Fibroblast of lung (primary cell): Measurements from ENCODE around the gene DPAGT1. TPM values are rescaled to one million over a fixed set of nuclear protein-coding genes. Genes with fewer than 3 reads are reported as not detected.
"Not testable (repeated sequence)": the region's sequence is repeated elsewhere in the genome, so short reads cannot be mapped to it uniquely, and the experiment has no call there.

Experiments used
- DNase-seq, 2 donors: peaks; one replicate each; pipeline versions ENCODE4 v3.0.0 to v3.0.0-alpha.2; 2010; ENCODE audit warnings: low read depth in 2 of 2
- H2AFZ ChIP-seq: 2 replicates; pipeline ENCODE4 v1.5.1; 2012; ENCODE audit warnings: low read length, control low read depth, inconsistent platforms
- H3K27ac ChIP-seq: 2 replicates; pipeline ENCODE4 v1.5.1; 2011; ENCODE audit warnings: low read length, control low read depth; ENCODE audit not compliant: insufficient read depth
- H3K27me3 ChIP-seq: 2 replicates; pipeline ENCODE4 v1.5.1; 2011; ENCODE audit warnings: mild to moderate bottlenecking, low read length; ENCODE audit not compliant: control insufficient read depth, insufficient read depth
- H3K36me3 ChIP-seq: 2 replicates; pipeline ENCODE4 v1.5.1; 2011; ENCODE audit warnings: low read length; ENCODE audit not compliant: control insufficient read depth, insufficient read depth
- H3K4me1 ChIP-seq: 2 replicates; pipeline ENCODE4 v1.5.1; 2011; ENCODE audit warnings: low read length; ENCODE audit not compliant: control insufficient read depth, insufficient read depth; ENCODE audit errors: extremely low read depth
- H3K4me2 ChIP-seq: 2 replicates; pipeline ENCODE4 v1.5.1; 2011; ENCODE audit warnings: low read length, control low read depth; ENCODE audit not compliant: insufficient read depth; ENCODE audit errors: extremely low read depth
- H3K4me3 ChIP-seq, 4 experiments: fragments of 200-600 bp in 1 of 4; sonication (generic) in 1 of 4; replicated peaks in 1 of 4; 2 replicates each; pipeline ENCODE4 v1.5.1; 2011 to 2016; ENCODE audit warnings: low read length in 4 of 4, low read depth in 3 of 4, mild to moderate bottlenecking in 3 of 4, control low read depth in 2 of 4, inconsistent platforms in 1 of 4, mixed read lengths in 1 of 4; ENCODE audit not compliant: insufficient read depth in 1 of 4; ENCODE audit errors: control extremely low read depth in 1 of 4
- H3K79me2 ChIP-seq: 2 replicates; pipeline ENCODE4 v1.5.1; 2012; ENCODE audit warnings: mild to moderate bottlenecking, low read length, inconsistent platforms; ENCODE audit not compliant: control insufficient read depth, insufficient read depth
- H3K9ac ChIP-seq: 2 replicates; pipeline ENCODE4 v1.5.1; 2011; ENCODE audit warnings: mild to moderate bottlenecking, low read length, control low read depth; ENCODE audit not compliant: insufficient read depth
- H3K9me3 ChIP-seq: 2 replicates; pipeline ENCODE4 v1.5.1; 2012; ENCODE audit warnings: low read depth, low read length; ENCODE audit not compliant: control insufficient read depth, insufficient read depth
- H4K20me1 ChIP-seq: 2 replicates; pipeline ENCODE4 v1.5.1; 2011; ENCODE audit warnings: low read length; ENCODE audit not compliant: control insufficient read depth, insufficient read depth; ENCODE audit errors: extremely low read depth
- EZH2 ChIP-seq: IDR thresholded peaks from 2 replicates; pipeline ENCODE4 v1.5.1; 2012; ENCODE audit warnings: low read length, control low read depth, mild to moderate bottlenecking; ENCODE audit errors: missing control alignments
- polyA plus RNA-seq, 2 donors: library from polyadenylated mRNA; depleted of rRNA in 1 of 2; stranded (reverse) in 1 of 2; unstranded in 1 of 2; fragments of >200 nt; gene quantifications; 2 replicates each; pipeline ENCODE4 v1.2.1, GENCODE V29; 2011 to 2012; ENCODE audit warnings: missing spikeins in 1 of 2
- total RNA-seq: library from RNA; depleted of rRNA; stranded (reverse); fragments of >200 nt; gene quantifications from 2 replicates; pipeline ENCODE4 v1.2.1, GENCODE V29; 2014
- TF ChIP-seq, protein P1 (sequence below), 2 donors: IDR thresholded peaks in 1 of 2; conservative IDR thresholded peaks in 1 of 2; 1 replicate in 1 of 2; 2 replicates in 1 of 2; pipeline ENCODE4 v1.5.1; 2011 to 2012; ENCODE audit warnings: low read length in 2 of 2, control low read depth in 1 of 2, inconsistent platforms in 1 of 2, low read depth in 1 of 2, mild to moderate bottlenecking in 1 of 2

The DPAGT1 gene
- total and polyA plus RNA-seq, 2 donors (not counting 1 experiment from before 2014, with no cell fraction given) = 14.5 to 44.9 TPM

DNA sequence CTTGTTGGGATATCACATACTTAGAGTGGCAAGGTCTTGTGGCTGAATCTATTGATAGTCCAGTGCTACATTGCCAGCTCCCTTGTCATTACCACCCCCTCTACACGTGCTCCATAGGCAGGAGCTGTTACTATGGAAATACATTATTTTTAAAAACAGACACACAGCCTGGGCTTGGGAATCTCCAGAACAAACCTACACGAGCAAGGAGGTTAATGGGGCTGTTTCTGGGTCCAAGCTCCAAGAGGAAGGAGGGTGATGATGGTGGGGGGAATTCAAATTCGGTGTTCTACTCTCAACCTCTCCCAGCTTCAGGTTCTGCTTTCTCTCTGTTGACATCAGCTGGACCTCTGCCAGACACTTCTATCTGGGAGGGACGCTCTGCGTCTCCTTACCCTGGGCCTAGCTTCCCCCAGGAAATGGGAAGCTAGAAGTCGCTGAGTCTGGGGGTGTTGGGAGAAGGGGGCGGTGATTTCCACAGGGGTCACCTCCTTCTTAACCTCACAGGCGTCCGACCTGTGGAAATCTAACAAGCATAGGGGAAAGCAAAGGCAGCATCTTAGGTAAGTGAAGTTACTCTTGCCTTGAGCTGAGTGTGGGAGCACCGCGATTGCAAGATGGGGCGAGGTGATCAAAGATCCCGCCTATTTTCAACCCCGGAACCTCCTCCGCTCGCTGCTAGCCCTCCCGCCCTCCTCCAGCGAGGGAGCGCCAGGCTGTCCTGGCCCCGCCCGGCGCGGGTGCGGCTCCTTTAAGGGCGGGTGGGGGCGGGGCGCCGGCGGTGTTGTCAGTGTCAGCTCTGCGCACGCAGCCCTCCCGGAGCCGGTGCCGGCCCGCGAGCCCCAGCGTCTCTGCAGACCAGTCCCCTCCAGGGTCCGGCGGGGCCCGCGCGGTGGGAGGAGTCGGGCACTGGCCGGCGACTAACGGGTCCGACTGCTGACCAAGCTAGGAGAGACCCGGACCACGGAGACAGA is 5.2 kb upstream of the DPAGT1 start, which contains the start of gene C2CD2L:
TSS of gene C2CD2L (plus strand) at position 781 of the 974 bp plus-strand sequence. CDS start 398 bp downstream, outside the sequence.
- DNase-seq = peak; percentile 88
- Histone ChIP-seq H3K79me2 (peaks cover 9% of the 10 kb centered on the region), H3K4me1 (peaks cover 12% of the 10 kb centered on the region), H2AFZ (peak within 1 kb of the TSS; percentile 88), H3K9me3 (no peaks in the 10 kb centered on the region), H3K27ac (peak within 1 kb of the TSS; percentile 65), H4K20me1 (no peaks in the 10 kb centered on the region), H3K27me3 (no peaks in the 10 kb centered on the region), H3K9ac (peak within 1 kb of the TSS; percentile 78), H3K4me3 (peak within 1 kb of the TSS; percentile 61 to 76 (median 70)), H3K36me3 (peaks cover 3% of the 10 kb centered on the region), H3K4me2 (peak within 1 kb of the TSS; percentile 91)
- no peak for TF ChIP-seq EZH2
- TF ChIP-seq, protein P1, sequence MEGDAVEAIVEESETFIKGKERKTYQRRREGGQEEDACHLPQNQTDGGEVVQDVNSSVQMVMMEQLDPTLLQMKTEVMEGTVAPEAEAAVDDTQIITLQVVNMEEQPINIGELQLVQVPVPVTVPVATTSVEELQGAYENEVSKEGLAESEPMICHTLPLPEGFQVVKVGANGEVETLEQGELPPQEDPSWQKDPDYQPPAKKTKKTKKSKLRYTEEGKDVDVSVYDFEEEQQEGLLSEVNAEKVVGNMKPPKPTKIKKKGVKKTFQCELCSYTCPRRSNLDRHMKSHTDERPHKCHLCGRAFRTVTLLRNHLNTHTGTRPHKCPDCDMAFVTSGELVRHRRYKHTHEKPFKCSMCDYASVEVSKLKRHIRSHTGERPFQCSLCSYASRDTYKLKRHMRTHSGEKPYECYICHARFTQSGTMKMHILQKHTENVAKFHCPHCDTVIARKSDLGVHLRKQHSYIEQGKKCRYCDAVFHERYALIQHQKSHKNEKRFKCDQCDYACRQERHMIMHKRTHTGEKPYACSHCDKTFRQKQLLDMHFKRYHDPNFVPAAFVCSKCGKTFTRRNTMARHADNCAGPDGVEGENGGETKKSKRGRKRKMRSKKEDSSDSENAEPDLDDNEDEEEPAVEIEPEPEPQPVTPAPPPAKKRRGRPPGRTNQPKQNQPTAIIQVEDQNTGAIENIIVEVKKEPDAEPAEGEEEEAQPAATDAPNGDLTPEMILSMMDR (conservative IDR thresholded peaks at IDR 0.05 in 1 of 2, IDR thresholded peaks at IDR 0.05 in 1 of 2; ENCODE audit: low read depth in 1 of 2, low read length in 2 of 2) = no peak

DNA sequence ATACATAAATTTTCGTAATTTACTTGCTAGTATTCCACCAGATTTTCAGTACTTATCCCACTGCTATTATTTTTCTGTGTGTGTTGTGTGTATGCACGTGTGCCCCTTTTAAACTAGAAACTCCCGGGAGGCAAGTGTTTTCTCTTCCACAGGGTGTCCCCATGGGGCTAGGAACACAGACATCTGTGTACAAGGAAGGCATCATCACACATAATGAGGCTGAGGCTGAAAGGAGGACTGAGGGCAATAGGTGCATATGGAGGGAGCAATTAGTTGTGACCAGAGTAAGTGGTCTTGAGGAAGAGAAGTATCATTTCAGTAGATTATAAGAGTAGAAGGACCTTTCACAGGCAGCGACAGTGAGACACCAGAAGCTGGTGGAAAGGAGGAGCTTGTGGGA is 2.1 kb upstream of the DPAGT1 start:
- Histone ChIP-seq H4K20me1 (no peaks in the 10 kb centered on the region), H3K27ac (no peak overlapping the region), H3K27me3 (no peaks in the 10 kb centered on the region), H3K4me2 (no peak overlapping the region), H3K4me1 (peaks cover 20% of the 10 kb centered on the region), H3K4me3 (no peak overlapping the region), H3K9me3 (no peaks in the 10 kb centered on the region), H3K79me2 (peaks cover 25% of the 10 kb centered on the region), H2AFZ (no peak overlapping the region), H3K9ac (no peak overlapping the region), H3K36me3 (no peaks in the 10 kb centered on the region)
- TF ChIP-seq, protein P1 (conservative IDR thresholded peaks at IDR 0.05 in 1 of 2, IDR thresholded peaks at IDR 0.05 in 1 of 2; ENCODE audit: low read depth in 1 of 2, low read length in 2 of 2) = no peak
- no peak for TF ChIP-seq EZH2
- no peak for DNase-seq

DNA sequence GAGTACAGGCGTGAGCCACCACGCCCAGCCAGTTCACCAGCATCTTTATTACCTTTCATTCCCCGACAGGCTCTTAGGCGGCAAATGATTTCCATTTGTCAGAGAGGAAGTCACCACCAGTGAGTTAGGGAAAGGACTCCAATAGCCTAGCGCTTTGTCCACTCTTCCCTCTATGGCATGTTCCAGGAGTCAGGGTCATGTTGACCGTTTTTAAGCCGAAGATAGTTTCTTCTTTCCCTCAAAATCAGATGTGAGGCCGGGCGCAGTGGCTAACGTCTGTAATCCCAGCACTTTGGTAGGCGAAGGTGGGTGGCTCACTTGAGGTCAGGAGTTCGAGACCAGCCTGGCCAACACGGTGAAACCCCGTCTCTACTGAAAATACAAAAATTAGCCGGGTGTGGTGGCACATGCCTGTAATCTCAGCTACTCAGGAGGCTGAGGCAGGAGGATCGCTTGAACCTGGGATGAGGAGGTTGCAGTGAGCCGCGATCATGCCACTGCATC is 1.6 kb upstream of the DPAGT1 start:
- DNase-seq, H3K9ac ChIP-seq, H3K27me3 ChIP-seq, H2AFZ ChIP-seq, H3K9me3 ChIP-seq, H4K20me1 ChIP-seq, H3K36me3 ChIP-seq: not testable (repeated sequence)
- Histone ChIP-seq H3K79me2 (peaks cover 22% of the 10 kb centered on the region), H3K27ac (peak overlapping the region; percentile 96), H3K4me1 (peaks cover 15% of the 10 kb centered on the region), H3K4me3 (peak overlapping the region in 1 of 4 experiments; percentile 83), H3K4me2 (peak overlapping the region; percentile 58)
